ENCODE data around the gene MLLT1.

The MLLT1 gene

GRCh38 chr19:6274756-6275155 lies 5.0 kb downstream of the MLLT1 start:
- H3K4me3 ChIP-seq (ENCODE audit: low read length): no peak overlapping the region
- no peak for TF ChIP-seq CTCF (IDR thresholded peaks at IDR 0.05; ENCODE audit: insufficient read depth, low read depth, low read length, missing control alignments)
- DNase-seq (ENCODE audit: low read depth): no peak

- DNase-seq (ENCODE audit: low read depth): peak; percentile 78
- peak overlapping the region; percentile 4 for H3K4me3 ChIP-seq (ENCODE audit: low read length)
- no peak for TF ChIP-seq CTCF (IDR thresholded peaks at IDR 0.05; ENCODE audit: insufficient read depth, low read depth, low read length, missing control alignments)
These were observed 5.8 kb downstream of the MLLT1 start for GRCh38 chr19:6273701-6274601.

GRCh38 chr19:6272913-6273600 lies 6.7 kb downstream of the MLLT1 start:
- H3K4me3 ChIP-seq (ENCODE audit: low read length): peak overlapping the region; percentile 1
- no peak for DNase-seq (ENCODE audit: low read depth)

GRCh38 chr19:6272411-6272791 lies 7.4 kb downstream of the MLLT1 start:
- TF ChIP-seq CTCF (IDR thresholded peaks at IDR 0.05; ENCODE audit: insufficient read depth, low read depth, low read length, missing control alignments): no peak
- no peak overlapping the region for H3K4me3 ChIP-seq (ENCODE audit: low read length)
- DNase-seq (ENCODE audit: low read depth): no peak

More at GRCh38 chr19:6272913-6273600, 6.7 kb downstream of the MLLT1 start:
- no peak for TF ChIP-seq CTCF (IDR thresholded peaks at IDR 0.05; ENCODE audit: insufficient read depth, low read depth, low read length, missing control alignments)

GRCh38 chr19:6271721-6272410 lies 7.9 kb downstream of the MLLT1 start:
- peak; percentile 31 for DNase-seq (ENCODE audit: low read depth)
- no peak overlapping the region for H3K4me3 ChIP-seq (ENCODE audit: low read length)
- TF ChIP-seq CTCF (IDR thresholded peaks at IDR 0.05; ENCODE audit: insufficient read depth, low read depth, low read length, missing control alignments): no peak

- TF ChIP-seq CTCF (IDR thresholded peaks at IDR 0.05; ENCODE audit: insufficient read depth, low read depth, low read length, missing control alignments): no peak
- H3K4me3 ChIP-seq (ENCODE audit: low read length): no peak overlapping the region
- no peak for DNase-seq (ENCODE audit: low read depth)
These were observed 8.5 kb downstream of the MLLT1 start for GRCh38 chr19:6271251-6271650.

Measured in epithelial cell of esophagus (primary cell).